GM23248 (cell line): ENCODE measurements around the gene PLEKHG4B.

Experiments
- EZH2 ChIP-seq: fragments of 200-600 bp; sonication (generic); IDR thresholded peaks from 2 replicates; pipeline ENCODE4 v1.6.1; 2018; ENCODE audit warnings: antibody characterized with exemption, mild to moderate bottlenecking; ENCODE audit not compliant: insufficient read depth, poor library complexity, severe bottlenecking
- EZH2phosphoT487 ChIP-seq: fragments of 200-600 bp; sonication (generic); IDR thresholded peaks from 2 replicates; pipeline ENCODE4 v1.6.1; 2018; ENCODE audit warnings: antibody characterized with exemption, moderate library complexity, mild to moderate bottlenecking, low read depth; ENCODE audit not compliant: insufficient read depth

- TF ChIP-seq EZH2, result no peak
- TF ChIP-seq EZH2phosphoT487, result no peak
These were observed 112.0 kb downstream of the PLEKHG4B start for GRCh38 chr5:204001-204400.
